ENCODE measurements around the gene SPTBN1. TPM values are rescaled to one million over a fixed set of nuclear protein-coding genes. Genes with fewer than 3 reads are reported as not detected.

SPTBN1 gene
- total and polyA plus RNA-seq, 2 of the 13 experiments (the other 11 are each of a cell fraction or from before 2014, with no cell fraction given): 123 to 299 TPM

- TF ChIP-seq KAT8 (CRISPR knock-in tag; IDR thresholded peaks at IDR 0.05): peak; percentile 67
- no peak for TF ChIP-seq NFRKB (IDR thresholded peaks at IDR 0.05)
- TF ChIP-seq ZNF10 (CRISPR knock-in tag; IDR thresholded peaks at IDR 0.05; ENCODE audit: borderline replicate concordance, low read depth): no peak
- no peak for TF ChIP-seq TAF15 (IDR thresholded peaks at IDR 0.05; ENCODE audit: low read depth, low read length, poor library complexity, severe bottlenecking)
- TF ChIP-seq KLF16 (CRISPR knock-in tag; IDR thresholded peaks at IDR 0.05): 0 out of 4 replicates have a peak, but pooled peaks of 1 of the 2 experiments have one; percentile 65
- TF ChIP-seq IRX3 (CRISPR knock-in tag; IDR thresholded peaks at IDR 0.05; ENCODE audit: borderline replicate concordance, low read depth): no peak
- TF ChIP-seq ZNF414 (CRISPR knock-in tag; IDR thresholded peaks at IDR 0.05): no peak; the same call in 1 of the 2 replicates
- TF ChIP-seq NFE2L1 (CRISPR knock-in tag; IDR thresholded peaks at IDR 0.05; ENCODE audit: borderline replicate concordance): no peak
- TF ChIP-seq MYC (CRISPR knock-in tag; IDR thresholded peaks at IDR 0.05; ENCODE audit: borderline replicate concordance): no peak
- no peak for TF ChIP-seq CHCHD3 (CRISPR knock-in tag; IDR thresholded peaks at IDR 0.05)
- no peak; the same call in 1 of the 2 replicates for TF ChIP-seq ZNF280D (CRISPR knock-in tag; IDR thresholded peaks at IDR 0.05)
- TF ChIP-seq SAFB2 (CRISPR knock-in tag; IDR thresholded peaks at IDR 0.05; ENCODE audit: borderline replicate concordance, low read depth): no peak; the same call in 1 of the 2 replicates
- TF ChIP-seq ESRRA (CRISPR knock-in tag; IDR thresholded peaks at IDR 0.05; ENCODE audit: low read depth): no peak; the same call in none of the 2 replicates
- TF ChIP-seq EHMT2 (IDR thresholded peaks at IDR 0.05; ENCODE audit: borderline replicate concordance, low read depth, low read length): no peak
- TF ChIP-seq ZNF556 (CRISPR knock-in tag; IDR thresholded peaks at IDR 0.05; ENCODE audit: borderline replicate concordance): peak; percentile 25; the same call in 1 of the 2 replicates
- peak; percentile 25; the same call in 1 of the 2 replicates for TF ChIP-seq JUNB (CRISPR knock-in tag; IDR thresholded peaks at IDR 0.05; ENCODE audit: borderline replicate concordance)
- TF ChIP-seq PAX8 (CRISPR knock-in tag; IDR thresholded peaks at IDR 0.05; ENCODE audit: borderline replicate concordance): no peak
- TF ChIP-seq MTA1 (CRISPR knock-in tag; IDR thresholded peaks at IDR 0.05; ENCODE audit: borderline replicate concordance): no peak
- TF ChIP-seq KDM3A (CRISPR knock-in tag; IDR thresholded peaks at IDR 0.05; ENCODE audit: low read depth): 0 out of 2 replicates have a peak, but pooled peaks have one; percentile 25
- no peak for TF ChIP-seq ETS1 (CRISPR knock-in tag; IDR thresholded peaks at IDR 0.05)
- peak; percentile 75 for TF ChIP-seq ZGPAT (CRISPR knock-in tag; IDR thresholded peaks at IDR 0.05)
- TF ChIP-seq SRF (IDR thresholded peaks at IDR 0.05; ENCODE audit: low read depth, low read length): no peak
- TF ChIP-seq SNAPC2 (CRISPR knock-in tag; IDR thresholded peaks at IDR 0.05): no peak
Observed at GRCh38 chr2:54545702-54546450, 89.7 kb downstream of the SPTBN1 start (continued).
